ENCODE data around the gene NFE2L2. TPM values are rescaled to one million over a fixed set of nuclear protein-coding genes. Genes with fewer than 3 reads are reported as not detected.

The NFE2L2 gene
- total and polyA plus RNA-seq, 9 of the 15 experiments (the other 6 are each of a cell fraction or from before 2014, with no cell fraction given), result 29.3 to 120 (median 59.3) TPM

- no peak overlapping the region for H2AFZ ChIP-seq (ENCODE audit: low read depth, low read length)
- H3K27me3 ChIP-seq (ENCODE audit: control insufficient read depth in 2 of 2, insufficient read depth in 2 of 2, low read length in 2 of 2), result no peaks in the 10 kb centered on the region
- no peaks in the 10 kb centered on the region for H4K20me1 ChIP-seq (replicated peaks; ENCODE audit: control insufficient read depth, insufficient read depth, low read length)
- H3K9me3 ChIP-seq (replicated peaks; ENCODE audit: control insufficient read depth, insufficient read depth, low read depth, low read length), result no peaks in the 10 kb centered on the region
- BruUV-seq (replicated peaks), result no TSS peak
- 68% methylated on average over 2 of the region's 2 CpGs for WGBS (ENCODE audit: insufficient coverage, low coverage, missing lambda C conversion rate)
- peaks cover 17% of the 10 kb centered on the region for H3K79me2 ChIP-seq (ENCODE audit: control insufficient read depth, insufficient read depth, low read length)
- no peaks in the 10 kb centered on the region for H3K9me1 ChIP-seq (ENCODE audit: control insufficient read depth, insufficient read depth, low read length)
- in situ Hi-C loops (cut with MboI), result no loop called here
- FAIRE-seq, result no peak
- no peak for TF ChIP-seq IRF9 (tag; IDR thresholded peaks at IDR 0.05)
- peak; percentile 37 for TF ChIP-seq PKNOX1 (IDR thresholded peaks at IDR 0.05)
- ATAC-seq, result no peak
- DNase-seq (ENCODE audit: extremely low read depth in 1 of 4, low spot score in 3 of 4), result no peak
- intact Hi-C loops (cut with micrococcal nuclease), result no loop called here
- no peak overlapping the region for H3K27ac ChIP-seq (ENCODE audit: extremely low read depth, low read depth, low read length)
- peaks cover 3% of the 10 kb centered on the region in 2 experiments; a peak in 2 of 5 replicates for H3K4me1 ChIP-seq (replicated peaks in 1 of 2; ENCODE audit: control insufficient read depth in 2 of 2, insufficient read depth in 2 of 2, low read length in 2 of 2)
- ChIA-PET POLR2A (no interaction called here), CTCF (ENCODE audit: low intra/inter-chr PET ratio) (no interaction called here)
- H3K36me3 ChIP-seq (ENCODE audit: control insufficient read depth, insufficient read depth, low read length), result no peaks in the 10 kb centered on the region
- no peak overlapping the region for H3K4me3 ChIP-seq
- H3K4me2 ChIP-seq (ENCODE audit: insufficient read depth, low read length), result no peak overlapping the region
- H3K9ac ChIP-seq (ENCODE audit: insufficient read depth in 1 of 2, low read depth in 2 of 2, low read length in 2 of 2), result no peak overlapping the region
These were observed 57.4 kb downstream of the NFE2L2 start for GRCh38 chr2:177207101-177207500.

GRCh38 chr2:177204417-177204816 is 60.1 kb downstream of the NFE2L2 start:
- DNase-seq (ENCODE audit: extremely low read depth in 1 of 4, low spot score in 3 of 4), result no peak
- ChIA-PET CTCF (ENCODE audit: low intra/inter-chr PET ratio) (interaction anchor here (0.7 kb wide), 1 partner anchor 40 kb away, joined by 3 read pairs; no protein-coding TSS in a partner anchor), POLR2A (interaction anchor here (0.7 to 1.5 kb wide), 7 partner anchors 8 to 188 kb away, joined by 3 to 8 read pairs (median 4); partner anchors contain the start of genes AGPS, HNRNPA3 and NFE2L2)
- Histone ChIP-seq H3K27me3 (ENCODE audit: control insufficient read depth in 2 of 2, insufficient read depth in 2 of 2, low read length in 2 of 2) (no peaks in the 10 kb centered on the region), H4K20me1 (replicated peaks; ENCODE audit: control insufficient read depth, insufficient read depth, low read length) (no peaks in the 10 kb centered on the region), H3K4me3 (no peak overlapping the region), H3K4me2 (ENCODE audit: insufficient read depth, low read length) (no peak overlapping the region), H3K4me1 (replicated peaks in 1 of 2; ENCODE audit: control insufficient read depth in 2 of 2, insufficient read depth in 2 of 2, low read length in 2 of 2) (no peaks in the 10 kb centered on the region), H3K9ac (ENCODE audit: insufficient read depth in 1 of 2, low read depth in 2 of 2, low read length in 2 of 2) (no peak overlapping the region), H3K9me3 (replicated peaks; ENCODE audit: control insufficient read depth, insufficient read depth, low read depth, low read length) (no peaks in the 10 kb centered on the region), H3K79me2 (ENCODE audit: control insufficient read depth, insufficient read depth, low read length) (no peaks in the 10 kb centered on the region), H3K27ac (ENCODE audit: extremely low read depth, low read depth, low read length) (no peak overlapping the region), H3K9me1 (ENCODE audit: control insufficient read depth, insufficient read depth, low read length) (no peaks in the 10 kb centered on the region), H3K36me3 (ENCODE audit: control insufficient read depth, insufficient read depth, low read length) (no peaks in the 10 kb centered on the region), H2AFZ (ENCODE audit: low read depth, low read length) (no peak overlapping the region)
- in situ Hi-C loops (cut with MboI), result no loop called here
- intact Hi-C loops (cut with micrococcal nuclease), result no loop called here
- BruUV-seq (replicated peaks), result no TSS peak
- no peak; the same call in 2 of the 3 replicates for ATAC-seq
- FAIRE-seq, result no peak
- WGBS (ENCODE audit: insufficient coverage, low coverage, missing lambda C conversion rate), result 47% methylated on average over 3 of the region's 3 CpGs
- TF ChIP-seq C11orf30 (IDR thresholded peaks at IDR 0.05; ENCODE audit: low read depth), result no peak
- no peak for TF ChIP-seq SRSF1 (IDR thresholded peaks at IDR 0.05; ENCODE audit: low read depth, low read length)
- no peak for TF ChIP-seq IRF1 (CRISPR knock-in tag; IDR thresholded peaks at IDR 0.05; ENCODE audit: borderline replicate concordance)
- TF ChIP-seq ZNF780A (CRISPR knock-in tag; IDR thresholded peaks at IDR 0.05), result no peak
- TF ChIP-seq E2F3 (CRISPR knock-in tag; IDR thresholded peaks at IDR 0.05), result no peak
- no peak for TF ChIP-seq NFYB (IDR thresholded peaks at IDR 0.05; ENCODE audit: extremely low read depth, insufficient read length)
- TF ChIP-seq ZBTB33 (CRISPR knock-in tag; IDR thresholded peaks at IDR 0.05), result no peak
- no peak for TF ChIP-seq PTTG1 (tag; IDR thresholded peaks at IDR 0.05; ENCODE audit: low read depth)

Data from K562 (cell line).